SK-N-SH (cell line): ENCODE data around the gene MAPKAP1. TPM values are rescaled to one million over a fixed set of nuclear protein-coding genes. Genes with fewer than 3 reads are reported as not detected.

ENCODE experiments used
- CTCF ChIA-PET: fragments of 300-600, 350-600 bp; formaldehyde crosslinking; extraction: SDS; loops from one replicate; lab custom pipeline; 2021; lab: Yijun Ruan, JAX
- POLR2A ChIA-PET: fragments of 350-600 bp; sonication (Branson Sonifier 250); formaldehyde crosslinking; extraction: SDS; loops from one replicate; lab custom pipeline; 2020; ENCODE audit warnings: antibody characterized with exemption, inconsistent platforms; lab: Yijun Ruan, JAX
- DNase-seq: peaks from one replicate; pipeline ENCODE4 v3.0.0; 2012
- H2AFZ ChIP-seq: fragments of 200-600 bp; sonication (generic); 2 replicates; pipeline ENCODE4 v1.8.1; 2016; ENCODE audit warnings: antibody characterized with exemption, mild to moderate bottlenecking, low read depth
- H3F3A ChIP-seq: fragments of 200-600 bp; sonication (generic); replicated peaks from 2 replicates; pipeline ENCODE3; 2016; ENCODE audit warnings: antibody characterized with exemption, mild to moderate bottlenecking; ENCODE audit not compliant: insufficient read depth
- H3K27ac ChIP-seq, 2 experiments: fragments of 200-500 bp in 1 of 2; fragments of 200-600 bp in 1 of 2; sonication (Bioruptor generic) in 1 of 2; sonication (generic), shearing (Covaris generic) in 1 of 2; 2 replicates each; pipeline versions ENCODE4 v1.5.1 to v1.6.1; 2014 to 2016; ENCODE audit warnings: low read depth in 2 of 2, inconsistent platforms in 1 of 2, low read length in 1 of 2, mild to moderate bottlenecking in 1 of 2, mixed read lengths in 1 of 2
- H3K27me3 ChIP-seq: fragments of 200-600 bp; sonication (generic), shearing (Covaris generic); 2 replicates; pipeline ENCODE4 v1.6.1; 2016; ENCODE audit warnings: mixed run types; ENCODE audit not compliant: insufficient read depth
- H3K36me3 ChIP-seq, 2 experiments: fragments of 200-500 bp in 1 of 2; fragments of 200-600 bp in 1 of 2; sonication (Bioruptor generic) in 1 of 2; sonication (generic) in 1 of 2; replicated peaks in 1 of 2; 2 replicates each; pipeline versions ENCODE3 to v1.5.1; 2014 to 2016; ENCODE audit warnings: low read length in 1 of 2, mild to moderate bottlenecking in 1 of 2; ENCODE audit not compliant: insufficient read depth in 2 of 2, control insufficient read depth in 1 of 2
- H3K4me1 ChIP-seq, 2 experiments: fragments of 200-500 bp in 1 of 2; fragments of 200-600 bp in 1 of 2; sonication (Bioruptor generic) in 1 of 2; sonication (generic), shearing (Covaris generic) in 1 of 2; 2 replicates each; pipeline versions ENCODE4 v1.5.1 to v1.6.1; 2014 to 2016; ENCODE audit warnings: low read depth in 1 of 2, low read length in 1 of 2, mixed run types in 1 of 2; ENCODE audit not compliant: insufficient read depth in 2 of 2, control insufficient read depth in 1 of 2
- H3K4me2 ChIP-seq: fragments of 200-600 bp; sonication (generic), shearing (Covaris generic); 2 replicates; pipeline ENCODE4 v1.6.1; 2017; ENCODE audit warnings: mixed run types
- H3K4me3 ChIP-seq, 2 experiments: fragments of 200-500 bp in 1 of 2; fragments of 200-600 bp in 1 of 2; sonication (Bioruptor generic) in 1 of 2; sonication (generic), shearing (Covaris generic) in 1 of 2; 2 replicates each; pipeline versions ENCODE4 v1.5.1 to v1.8.1; 2014 to 2016; ENCODE audit warnings: low read depth in 2 of 2, inconsistent platforms in 1 of 2, low read length in 1 of 2, mild to moderate bottlenecking in 1 of 2, mixed read lengths in 1 of 2, moderate library complexity in 1 of 2
- H3K79me2 ChIP-seq: fragments of 200-600 bp; sonication (generic); 2 replicates; pipeline ENCODE4 v1.8.1; 2017; ENCODE audit warnings: mild to moderate bottlenecking; ENCODE audit not compliant: insufficient read depth
- H3K9ac ChIP-seq: fragments of 200-600 bp; sonication (generic); 2 replicates; pipeline ENCODE4 v1.6.1; 2017; ENCODE audit warnings: mixed run types
- H3K9me2 ChIP-seq: fragments of 200-600 bp; sonication (generic); 2 replicates; pipeline ENCODE4 v1.6.1; 2017; ENCODE audit warnings: mixed run types
- H3K9me3 ChIP-seq: fragments of 200-600 bp; sonication (generic); 2 replicates; pipeline ENCODE4 v1.6.1; 2017; ENCODE audit warnings: mixed run types, mild to moderate bottlenecking, moderate library complexity
- H4K20me1 ChIP-seq: fragments of 200-600 bp; sonication (generic); 2 replicates; pipeline ENCODE4 v1.6.1; 2017; ENCODE audit warnings: mild to moderate bottlenecking, mixed run types; ENCODE audit not compliant: insufficient read depth
- CHD2 ChIP-seq: fragments of 150-350 bp; IDR thresholded peaks from 2 replicates; pipeline ENCODE4 v1.6.1; 2018; ENCODE audit warnings: low read length; ENCODE audit not compliant: partially characterized antibody
- CTCF ChIP-seq: fragments of 200-600 bp; sonication (generic); IDR thresholded peaks from 2 replicates; pipeline ENCODE4 v1.6.1; 2017; ENCODE audit warnings: antibody characterized with exemption, mild to moderate bottlenecking, moderate library complexity
- EP300 ChIP-seq, 2 experiments: IDR thresholded peaks; 2 replicates each; pipeline versions ENCODE4 v1.4.0 to v1.6.1; 2012; ENCODE audit warnings: borderline replicate concordance in 1 of 2, low read depth in 1 of 2, low read length in 1 of 2
- FOSL2 ChIP-seq: IDR thresholded peaks from 2 replicates; pipeline ENCODE4 v1.4.0; 2012; ENCODE audit warnings: low read depth, mild to moderate bottlenecking, moderate library complexity, borderline replicate concordance
- FOXJ3 ChIP-seq: sonication (generic); formaldehyde crosslinking; IDR thresholded peaks from 2 replicates; pipeline ENCODE4 v1.5.1; 2020; ENCODE audit warnings: mild to moderate bottlenecking, missing genetic modification reagents
- GATA2 ChIP-seq: sonication (generic); formaldehyde crosslinking; IDR thresholded peaks from 2 replicates; pipeline ENCODE4 v1.5.0; 2020; ENCODE audit warnings: mild to moderate bottlenecking, missing genetic modification reagents
- MXI1 ChIP-seq: IDR thresholded peaks from 2 replicates; pipeline ENCODE4 v1.6.1; 2012; ENCODE audit warnings: mild to moderate bottlenecking, low read depth, low read length, improper control_type of control experiment
- POLR2AphosphoS5 ChIP-seq: IDR thresholded peaks from 2 replicates; pipeline ENCODE4 v1.6.1; 2012; ENCODE audit warnings: low read depth, low read length
- TAF1 ChIP-seq: IDR thresholded peaks from 2 replicates; pipeline ENCODE4 v1.6.1; 2012; ENCODE audit warnings: low read depth, mild to moderate bottlenecking, low read length, moderate library complexity, borderline replicate concordance
- TCF12 ChIP-seq: IDR thresholded peaks from 2 replicates; pipeline ENCODE4 v1.4.0; 2012
- USF2 ChIP-seq: fragments of 150-350 bp; IDR thresholded peaks from 2 replicates; pipeline ENCODE4 v1.6.1; 2017; ENCODE audit warnings: antibody characterized with exemption, low read length, low read depth, borderline replicate concordance
- YY1 ChIP-seq: IDR thresholded peaks from 2 replicates; pipeline ENCODE4 v1.4.0; 2012; ENCODE audit warnings: low read depth, mild to moderate bottlenecking
- WGBS: methylation state at CpG from one replicate; pipeline ENCODE4 v1.1.6; 2017; ENCODE audit warnings: low lambda C conversion rate; 5-methylcytosine and 5-hydroxymethylcytosine counted together
- polyA plus RNA-seq, 3 experiments: library from polyadenylated mRNA; depleted of rRNA; stranded (reverse); fragments of >200 nt; gene quantifications; 2 replicates each; pipeline ENCODE4 v1.2.3, GENCODE V29; 2012

Gene MAPKAP1
- polyA plus RNA-seq, 1 of the 3 experiments (the other 2 are of a cell fraction): 117 TPM

GRCh38 chr9:125644819-125645507 is 62.0 kb downstream of the MAPKAP1 start (continued):
- no peak for TF ChIP-seq MXI1
- no peak for TF ChIP-seq TAF1
- no peak for TF ChIP-seq FOSL2
- no peak for TF ChIP-seq EP300 (IDR thresholded peaks at IDR 0.05; ENCODE audit: borderline replicate concordance in 1 of 2, low read depth in 1 of 2, low read length in 1 of 2)
- TF ChIP-seq USF2: no peak

GRCh38 chr9:125642311-125642710 is 64.7 kb downstream of the MAPKAP1 start:
- H3K79me2 ChIP-seq: peaks cover 95% of the 10 kb centered on the region
- peaks cover 0 to 14% of the 10 kb centered on the region in 2 experiments; a peak in 2 of 4 replicates for H3K4me1 ChIP-seq
- TF ChIP-seq FOXJ3 (CRISPR knock-in tag) (no peak), USF2 (no peak), EP300 (IDR thresholded peaks at IDR 0.05; ENCODE audit: borderline replicate concordance in 1 of 2, low read depth in 1 of 2, low read length in 1 of 2) (no peak), CHD2 (no peak), CTCF (no peak), GATA2 (no peak), TCF12 (no peak), POLR2AphosphoS5 (no peak), YY1 (no peak)
- no peaks in the 10 kb centered on the region for H4K20me1 ChIP-seq
- no peaks in the 10 kb centered on the region for H3K9me2 ChIP-seq
- no peak overlapping the region for H3K4me2 ChIP-seq
- no peaks in the 10 kb centered on the region for H3K9me3 ChIP-seq
- peaks cover 19% of the 10 kb centered on the region for H3F3A ChIP-seq
- H2AFZ ChIP-seq: no peak overlapping the region
- no peak overlapping the region for H3K4me3 ChIP-seq
- CTCF ChIA-PET: interaction anchor here (0.8 to 0.9 kb wide), 2 partner anchors 10 to 235 kb away, joined by 3 read pairs; no protein-coding TSS in a partner anchor
- 94% methylated on average over 1 of the region's 1 CpG for WGBS
- POLR2A ChIA-PET: interaction anchor here (0.6 kb wide), 1 partner anchor 274 kb away, joined by 5 read pairs; no protein-coding TSS in a partner anchor
- peaks cover 0 to 5% of the 10 kb centered on the region in 2 experiments for H3K36me3 ChIP-seq
- DNase-seq: no peak
- H3K9ac ChIP-seq: no peak overlapping the region
- no peak overlapping the region for H3K27ac ChIP-seq
- no peaks in the 10 kb centered on the region for H3K27me3 ChIP-seq
